Stimulated activated CD4-positive, alpha-beta T cell treated with anti-CD3 and anti-CD28 coated beads, Interleukin-1b, Interleukin-23, amount 100 ng/mL, for 4 hours (primary cell): ENCODE results near the gene HSPA14.
"Not testable (repeated sequence)": the region's sequence is repeated elsewhere in the genome, so short reads cannot be mapped to it uniquely, and the experiment has no call there.

Experiments used
- DNase-seq, 2 donors: peaks; one replicate each; pipeline ENCODE4 v3.0.0-alpha.2; 2020; ENCODE audit warnings: low read depth in 2 of 2

The HSPA14 gene

DNA sequence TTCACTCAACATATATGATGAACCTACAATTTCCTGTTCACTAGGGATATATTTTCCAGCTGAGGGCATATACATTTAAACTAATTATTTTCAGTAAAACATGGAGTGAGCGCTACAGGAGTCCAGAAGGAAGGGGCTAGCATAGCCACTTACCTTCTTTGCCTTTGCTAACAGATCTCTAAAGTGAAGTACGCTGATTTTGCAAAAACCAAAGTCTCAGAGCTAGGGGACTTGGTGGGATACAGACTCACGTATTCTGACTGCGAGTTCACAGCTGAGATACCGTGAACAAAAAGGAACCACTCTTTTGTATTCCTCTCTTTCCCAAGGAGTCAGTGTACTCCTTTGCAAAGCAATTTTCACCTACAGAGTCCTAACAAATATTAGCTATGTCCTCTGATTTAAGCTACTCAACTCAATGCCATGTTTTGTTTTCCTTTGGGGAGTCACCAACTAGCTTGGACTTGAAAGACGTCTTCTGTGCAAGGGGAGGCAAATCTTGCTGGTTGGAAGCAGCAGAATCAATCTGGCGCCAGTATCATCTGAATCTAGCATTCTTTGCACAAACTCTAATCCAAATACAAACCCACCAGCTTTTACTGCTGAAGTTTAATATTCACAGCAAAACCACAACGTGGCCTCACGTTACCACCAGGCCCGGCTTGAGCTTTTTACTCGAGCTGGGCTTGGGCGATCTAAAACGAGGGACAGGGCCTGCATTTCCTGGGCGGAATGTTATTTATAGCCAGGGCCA is 926 bp upstream of the HSPA14 start:
- DNase-seq, result no peak

DNA sequence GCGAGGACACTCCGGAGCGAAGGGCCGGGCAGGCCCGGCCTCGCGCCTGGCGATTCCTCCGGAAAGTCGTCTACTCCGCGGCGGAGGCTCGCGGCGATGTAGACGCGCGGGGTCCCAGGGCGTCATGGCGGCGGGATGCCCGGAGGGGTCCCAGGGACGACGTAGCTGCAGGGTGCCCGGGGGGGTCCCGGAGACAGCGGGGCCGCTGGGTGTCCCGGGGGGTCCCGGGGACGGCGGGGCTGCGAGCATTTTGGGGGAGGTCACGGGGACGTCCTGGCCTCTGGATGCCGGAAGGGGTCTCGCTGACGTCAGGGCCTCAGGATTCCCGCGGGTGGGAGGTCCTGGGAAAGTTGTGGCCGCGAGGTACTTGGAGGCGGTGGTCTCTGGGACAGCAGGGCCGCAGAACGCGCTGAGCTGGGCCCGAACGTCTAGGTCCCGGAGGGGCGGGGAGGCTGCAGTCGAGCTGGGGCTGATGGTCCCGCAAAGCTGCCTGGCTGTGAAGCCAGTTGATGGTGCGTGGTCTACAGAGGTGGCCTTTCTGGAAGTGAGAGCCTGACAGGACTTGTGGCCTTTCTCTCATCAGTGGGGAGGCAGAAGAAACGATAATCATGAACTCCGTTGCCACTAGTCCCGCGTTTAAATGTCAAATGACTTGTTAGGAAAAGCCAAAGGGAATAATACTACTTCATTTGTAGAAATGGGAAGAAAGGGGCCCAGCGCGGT is 637 bp downstream of the HSPA14 start:
- DNase-seq, result peak in 1 of 2 donors; percentile 23

DNA sequence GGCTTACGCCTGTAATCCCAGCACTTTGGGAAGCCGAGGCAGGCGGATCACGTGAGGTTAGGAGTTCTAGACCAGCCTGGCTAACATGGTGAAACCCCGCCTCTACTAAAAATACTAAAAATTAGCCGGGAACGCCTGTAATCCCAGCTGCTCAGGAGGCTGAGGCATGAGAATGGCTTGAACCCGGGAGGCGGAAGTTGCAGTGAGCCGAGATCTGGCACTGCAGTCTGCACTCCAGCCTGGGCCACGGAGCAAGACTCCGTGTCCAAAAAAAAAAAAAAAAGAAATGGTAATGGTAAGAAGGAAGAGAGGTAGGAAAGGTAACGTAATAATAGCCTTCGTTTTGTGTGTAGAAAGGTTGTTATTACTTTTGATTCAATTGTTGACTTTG is 1.2 kb downstream of the HSPA14 start:
- no peak for DNase-seq

DNA sequence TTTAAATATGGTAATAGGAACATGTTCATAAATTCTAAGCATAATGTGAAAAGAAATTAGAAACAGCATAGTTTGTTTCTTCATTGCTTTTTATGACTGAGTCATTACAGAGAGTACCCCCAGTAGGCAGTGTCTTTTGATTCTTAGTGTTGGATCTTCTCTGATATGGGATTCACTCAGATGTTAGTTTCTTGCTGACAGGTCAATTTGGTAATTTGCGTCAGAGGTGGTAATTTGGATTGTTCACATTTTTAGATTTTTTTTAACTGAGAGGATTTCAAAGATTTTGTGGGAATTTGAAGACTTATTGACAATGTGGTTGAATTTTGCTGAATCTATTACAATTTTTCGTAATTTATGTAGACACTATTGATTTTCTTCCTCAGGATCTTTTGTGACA is 2.1 kb downstream of the HSPA14 start:
- no peak for DNase-seq

DNA sequence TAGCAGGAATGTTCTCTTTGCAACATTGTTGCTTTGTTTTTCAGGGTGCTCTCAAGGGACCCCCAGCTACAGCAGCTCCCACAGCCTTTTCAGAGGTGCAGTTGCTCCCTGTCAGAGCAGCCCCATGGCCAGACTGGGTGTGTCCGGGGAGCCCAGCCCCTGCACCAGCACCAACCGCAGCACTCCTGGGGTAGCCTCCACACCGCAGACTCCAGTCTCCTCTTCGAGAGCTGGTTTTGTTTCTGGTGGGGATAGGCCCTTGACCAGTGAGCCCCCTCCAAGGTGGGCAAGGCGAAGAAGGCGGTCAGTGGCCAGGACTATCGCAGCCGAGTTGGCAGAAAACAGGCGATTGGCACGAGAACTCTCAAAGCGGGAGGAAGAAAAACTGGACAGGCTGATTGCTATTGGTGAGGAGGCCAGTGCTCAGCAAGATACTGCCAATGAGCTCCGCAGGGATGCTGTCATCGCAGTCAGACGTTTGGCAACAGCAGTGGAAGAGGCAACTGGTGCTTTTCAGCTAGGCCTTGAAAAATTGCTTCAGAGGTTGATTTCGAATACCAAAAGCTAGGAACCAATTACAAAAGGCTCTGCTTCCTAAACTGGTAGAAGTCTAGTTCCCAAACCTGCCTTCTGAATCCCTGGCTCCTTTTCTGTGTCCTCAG is 5.4 kb downstream of the HSPA14 start:
- no peak for DNase-seq

DNA sequence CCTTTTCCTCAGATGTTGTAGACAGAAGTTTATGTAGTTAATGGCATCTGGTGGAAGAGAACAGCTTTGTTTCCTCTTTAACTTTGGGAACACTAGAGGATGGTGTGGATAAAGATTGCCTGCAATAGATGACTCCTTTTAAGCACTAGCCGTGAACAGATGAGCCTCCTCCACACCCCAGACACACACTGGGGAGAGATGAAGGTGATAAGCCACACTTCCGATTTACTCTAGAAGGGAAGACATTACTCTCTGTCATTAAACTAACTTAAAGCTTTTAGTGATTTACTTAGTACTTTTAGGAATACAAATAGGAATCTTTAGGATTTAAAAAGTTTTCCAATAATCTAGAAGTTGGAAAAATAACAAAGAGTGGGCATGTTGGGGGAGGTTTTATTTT is 6.8 kb downstream of the HSPA14 start:
- DNase-seq, result no peak

DNA sequence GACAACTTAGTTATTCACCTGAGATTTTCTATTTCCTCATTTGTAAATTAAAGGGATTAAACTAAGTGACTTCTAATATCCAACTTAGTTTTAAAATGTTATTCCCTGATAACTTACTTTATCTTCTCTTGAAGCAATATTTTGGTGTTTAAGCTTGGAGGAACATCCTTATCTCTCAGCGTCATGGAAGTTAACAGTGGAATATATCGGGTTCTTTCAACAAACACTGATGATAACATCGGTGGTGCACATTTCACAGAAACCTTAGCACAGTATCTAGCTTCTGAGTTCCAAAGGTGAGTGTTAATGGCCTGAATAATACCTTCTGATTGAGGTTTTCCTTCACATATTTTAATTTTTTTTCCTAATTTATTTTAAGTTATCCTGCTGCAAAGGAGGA is 14.1 kb downstream of the HSPA14 start:
- no peak for DNase-seq

DNA sequence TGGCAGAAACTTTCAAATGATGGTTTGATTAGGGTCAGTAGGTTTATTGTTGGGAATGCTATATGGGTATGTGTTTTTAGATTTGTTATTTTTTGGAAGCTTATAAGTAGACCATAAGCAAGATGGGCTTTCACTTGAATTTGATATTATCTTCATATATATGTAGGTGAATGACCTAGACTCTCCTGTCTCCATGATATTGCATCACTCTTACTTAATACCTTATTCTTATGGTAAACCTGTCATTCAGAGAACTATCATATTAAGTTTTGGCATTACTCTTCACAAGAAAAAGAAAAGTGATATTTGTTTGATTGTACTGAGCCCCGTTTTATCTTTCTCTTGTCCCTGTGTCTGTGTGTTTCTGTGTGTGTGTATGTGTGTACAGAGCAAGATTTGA is 17.3 kb downstream of the HSPA14 start:
- no peak for DNase-seq

DNA sequence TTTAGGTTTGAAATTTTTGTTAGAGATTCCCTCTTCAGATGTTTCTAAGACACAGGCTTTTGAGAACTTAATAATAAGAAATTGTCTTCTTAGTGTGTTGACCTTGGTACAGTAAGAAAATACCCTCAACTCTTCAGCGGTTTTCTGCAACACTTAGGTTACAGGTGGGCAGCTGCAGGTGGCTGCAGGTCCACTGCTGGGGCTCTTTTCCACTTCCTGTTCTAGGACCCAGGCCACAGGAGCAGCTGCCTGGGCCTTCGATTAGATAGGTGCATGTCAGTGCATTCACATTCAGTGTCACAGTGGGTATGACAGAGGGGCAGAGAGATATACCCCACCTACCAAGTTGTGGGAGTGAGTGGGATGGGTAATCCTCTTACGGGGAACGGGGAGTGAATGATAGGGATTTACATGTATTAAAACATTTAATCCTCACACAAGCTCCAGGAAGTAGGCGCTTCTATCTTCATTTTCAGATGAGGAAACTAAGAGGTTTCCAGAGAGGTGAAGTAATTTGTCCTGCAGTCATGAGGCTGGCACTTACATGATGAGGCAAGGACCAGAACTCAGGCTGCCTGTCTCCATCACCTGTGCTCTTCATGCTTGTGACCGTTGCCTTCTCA is 20.3 kb downstream of the HSPA14 start:
- DNase-seq, result no peak

DNA sequence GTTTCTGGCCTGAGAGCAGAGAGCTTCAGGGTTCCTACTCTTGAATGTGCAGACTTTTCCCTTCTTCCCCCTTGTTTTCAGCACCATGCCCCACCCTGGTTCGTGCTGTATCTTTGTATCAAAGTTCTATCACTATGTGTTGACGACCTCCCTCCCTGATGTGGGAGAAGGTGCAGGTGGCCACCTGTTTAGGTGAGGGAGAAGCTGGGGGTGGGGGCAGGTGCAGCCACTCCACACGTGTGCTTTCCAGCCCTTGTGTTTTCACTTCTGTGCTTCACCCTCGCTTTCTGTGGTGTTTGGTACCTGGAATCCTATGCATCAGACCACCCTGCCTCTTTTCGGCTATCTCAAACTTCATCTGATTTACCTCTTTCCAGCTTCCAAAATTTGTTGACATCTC is 20.9 kb downstream of the HSPA14 start:
- no peak for DNase-seq

DNA sequence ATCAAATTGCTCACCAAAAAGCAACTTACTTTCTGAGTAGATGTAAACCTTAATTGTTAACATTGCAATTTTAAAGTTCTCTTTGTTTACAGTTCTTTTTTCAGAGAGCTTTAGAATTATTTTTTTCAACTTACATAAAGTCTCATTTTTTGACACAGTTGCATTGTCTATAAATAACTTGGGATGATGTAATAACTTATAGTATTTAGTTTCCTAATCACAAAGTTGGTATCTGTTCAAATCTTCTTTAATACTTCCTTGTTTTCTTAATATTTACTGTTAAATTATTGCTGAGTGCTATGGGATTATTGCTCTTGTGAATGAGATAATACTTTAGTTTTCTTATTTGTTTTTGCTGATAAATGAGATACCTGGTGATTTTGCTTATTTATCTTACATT is 21.7 kb downstream of the HSPA14 start:
- no peak for DNase-seq

DNA sequence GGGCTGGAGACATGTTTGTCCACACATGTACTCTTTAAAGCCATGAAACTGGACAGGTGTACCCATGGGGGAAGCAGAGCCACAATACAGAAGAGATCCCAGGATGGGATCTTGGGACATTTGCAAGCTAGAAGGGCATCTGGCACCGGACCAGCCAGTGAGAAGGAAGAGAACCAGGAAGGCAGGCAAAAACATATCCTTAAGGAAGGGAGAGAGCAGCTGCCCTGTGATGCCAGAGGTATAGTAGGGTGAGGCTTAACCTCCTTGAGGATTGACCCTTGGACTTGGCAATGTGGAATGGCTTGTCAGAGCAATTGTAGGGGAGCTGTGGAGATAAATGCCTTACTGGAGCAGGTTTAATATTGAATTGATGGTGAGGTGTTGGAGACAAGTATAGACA is 22.7 kb downstream of the HSPA14 start:
- no peak for DNase-seq

DNA sequence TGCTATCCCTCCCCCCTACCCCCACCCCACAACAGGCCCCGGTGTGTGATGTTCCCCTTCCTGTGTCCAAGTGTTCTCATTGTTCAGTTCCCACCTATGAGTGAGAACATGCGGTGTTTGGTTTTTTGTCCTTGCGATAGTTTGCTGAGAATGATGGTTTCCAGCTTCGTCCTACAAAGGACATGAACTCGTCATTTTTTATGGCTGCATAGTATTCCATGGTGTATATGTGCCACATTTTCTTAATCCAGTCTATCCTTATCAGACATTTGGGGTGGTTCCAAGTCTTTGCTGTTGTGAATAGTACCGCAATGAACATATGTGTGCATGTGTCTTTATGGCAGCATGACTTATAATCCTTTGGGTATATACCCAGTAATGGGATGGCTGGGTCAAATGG is 26.4 kb downstream of the HSPA14 start:
- not testable (repeated sequence) for DNase-seq

DNA sequence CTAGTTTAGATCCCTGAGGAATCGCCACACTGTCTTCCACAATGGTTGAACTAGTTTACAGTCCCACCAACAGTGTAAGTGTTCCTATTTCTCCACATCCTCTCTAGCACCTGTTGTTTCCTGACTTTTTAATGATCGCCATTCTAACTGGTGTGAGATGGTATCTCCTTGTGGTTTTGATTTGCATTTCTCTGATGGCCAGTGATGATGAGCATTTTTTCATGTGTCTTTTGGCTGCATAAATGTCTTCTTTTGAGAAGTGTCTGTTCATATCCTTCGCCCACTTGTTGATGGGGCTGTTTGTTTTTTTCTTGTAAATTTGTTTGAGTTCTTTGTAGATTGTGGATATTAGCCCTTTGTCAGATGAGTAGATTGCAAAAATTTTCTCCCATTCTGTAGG is 26.8 kb downstream of the HSPA14 start:
- DNase-seq, result not testable (repeated sequence)

DNA sequence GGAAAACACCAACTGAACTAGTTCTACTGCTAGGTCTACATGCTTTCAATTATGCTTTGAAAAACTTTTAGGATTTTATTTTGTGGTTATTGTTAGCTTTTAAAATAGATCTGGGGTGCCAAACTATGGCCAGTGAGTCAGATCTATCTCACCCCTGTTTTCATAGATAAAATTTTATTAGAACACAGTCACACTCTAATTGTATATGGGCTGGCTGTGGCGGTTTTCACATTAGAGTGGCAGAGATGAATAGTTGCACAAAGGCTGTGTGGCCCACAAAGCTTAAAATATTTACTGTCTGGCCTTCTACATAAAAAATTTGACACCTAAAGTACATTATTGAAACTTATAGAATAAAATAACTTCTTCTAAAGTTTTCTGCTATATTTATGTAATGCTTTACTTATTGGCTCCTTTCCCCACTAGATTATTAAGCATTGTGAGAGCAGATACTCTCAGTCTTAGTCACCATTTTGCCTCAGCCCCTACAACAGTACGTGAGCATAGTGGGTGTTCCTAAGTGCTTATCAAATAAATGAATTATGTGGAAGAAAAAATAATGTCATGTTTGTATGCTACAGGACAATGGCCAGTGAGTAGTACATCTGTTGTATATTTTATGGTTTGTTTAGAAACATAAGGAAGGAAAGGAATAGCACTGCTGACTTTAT is 35.1 kb downstream of the HSPA14 start:
- DNase-seq, result no peak

DNA sequence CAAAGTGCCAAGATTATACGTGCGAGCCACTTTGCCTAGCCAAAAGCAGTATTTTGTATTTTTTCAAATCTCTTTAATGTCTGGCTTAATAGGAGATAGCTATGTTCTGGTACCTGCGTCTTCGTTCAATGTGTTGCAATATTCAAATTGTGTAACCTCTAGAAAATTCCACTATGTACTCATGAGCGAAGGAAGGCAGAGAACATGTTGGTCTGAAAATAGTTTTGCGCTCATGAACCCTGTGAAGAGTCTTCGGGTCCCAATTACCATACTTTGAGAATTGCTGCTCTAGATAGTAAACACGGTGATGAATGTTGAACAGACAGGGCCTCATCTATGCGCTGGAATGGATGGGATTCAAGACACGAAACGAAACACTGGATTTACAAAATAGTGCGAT is 37.8 kb downstream of the HSPA14 start:
- DNase-seq, result no peak

DNA sequence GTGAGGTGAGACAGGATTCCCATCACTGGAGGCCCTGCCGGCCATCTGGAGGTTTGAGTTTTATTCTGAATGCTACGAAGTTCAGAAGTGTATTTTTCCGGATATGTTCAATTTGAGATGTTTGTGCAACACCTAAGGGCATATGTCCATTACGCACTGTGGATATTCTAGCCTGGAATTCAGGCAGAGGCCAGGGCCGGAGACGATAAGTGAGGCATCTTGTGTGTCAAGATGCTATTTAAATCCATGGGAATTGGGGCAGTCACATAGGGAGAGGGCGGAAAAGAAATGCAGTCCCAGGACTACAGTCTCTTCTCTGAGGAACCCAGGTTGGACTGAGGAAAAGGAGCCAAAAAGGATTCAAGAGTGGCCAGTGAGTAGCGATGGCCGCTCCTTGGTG is 38.7 kb downstream of the HSPA14 start:
- DNase-seq, result no peak

DNA sequence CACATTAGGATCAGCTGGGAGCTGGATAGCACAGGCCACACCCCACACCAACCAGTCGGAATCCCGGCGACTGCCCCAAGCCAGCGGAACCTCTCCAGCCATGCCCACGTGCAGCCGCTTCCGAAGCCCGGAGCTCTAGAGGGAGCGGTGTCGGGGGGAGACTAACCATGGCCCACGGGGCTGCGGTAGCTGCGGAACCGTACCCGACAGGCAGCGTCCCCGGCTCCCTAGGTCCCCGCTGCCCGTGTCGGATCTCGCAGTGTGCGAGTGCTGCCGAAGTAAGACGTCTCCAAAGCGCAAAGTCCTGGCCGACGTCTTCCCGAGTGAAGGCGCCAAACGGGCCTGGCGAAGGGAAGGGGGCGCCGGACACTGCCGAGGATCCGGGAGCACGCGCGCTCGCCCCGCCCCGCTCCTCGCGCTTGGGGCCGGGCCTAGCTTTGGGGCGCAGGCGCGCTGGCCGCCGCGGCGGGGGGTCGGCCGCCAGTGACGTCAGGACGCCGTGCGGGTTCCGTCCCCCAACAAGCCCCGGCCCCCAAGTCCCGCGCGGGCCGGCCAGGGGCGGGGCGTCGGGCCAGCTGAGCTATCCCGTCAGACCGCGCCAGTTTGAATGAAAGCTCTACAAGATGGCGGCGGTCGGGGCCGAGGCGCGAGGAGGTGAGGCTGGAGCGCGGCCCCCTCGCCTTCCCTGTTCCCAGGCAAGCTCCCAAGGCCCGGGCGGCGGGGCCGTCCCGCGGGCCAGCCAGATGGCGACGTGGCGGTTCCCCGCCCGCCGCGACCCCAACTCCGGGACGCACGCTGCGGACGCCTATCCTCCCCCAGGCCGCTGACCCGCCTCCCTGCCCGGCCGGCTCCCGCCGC is 40.4 kb downstream of the HSPA14 start, which contains the start of gene SUV39H2:
TSS of gene SUV39H2 (plus strand) at position 601 of the 858 bp plus-strand sequence. CDS start at position 624, 23 bp downstream.
- DNase-seq, result peak; percentile 89 to 93

DNA sequence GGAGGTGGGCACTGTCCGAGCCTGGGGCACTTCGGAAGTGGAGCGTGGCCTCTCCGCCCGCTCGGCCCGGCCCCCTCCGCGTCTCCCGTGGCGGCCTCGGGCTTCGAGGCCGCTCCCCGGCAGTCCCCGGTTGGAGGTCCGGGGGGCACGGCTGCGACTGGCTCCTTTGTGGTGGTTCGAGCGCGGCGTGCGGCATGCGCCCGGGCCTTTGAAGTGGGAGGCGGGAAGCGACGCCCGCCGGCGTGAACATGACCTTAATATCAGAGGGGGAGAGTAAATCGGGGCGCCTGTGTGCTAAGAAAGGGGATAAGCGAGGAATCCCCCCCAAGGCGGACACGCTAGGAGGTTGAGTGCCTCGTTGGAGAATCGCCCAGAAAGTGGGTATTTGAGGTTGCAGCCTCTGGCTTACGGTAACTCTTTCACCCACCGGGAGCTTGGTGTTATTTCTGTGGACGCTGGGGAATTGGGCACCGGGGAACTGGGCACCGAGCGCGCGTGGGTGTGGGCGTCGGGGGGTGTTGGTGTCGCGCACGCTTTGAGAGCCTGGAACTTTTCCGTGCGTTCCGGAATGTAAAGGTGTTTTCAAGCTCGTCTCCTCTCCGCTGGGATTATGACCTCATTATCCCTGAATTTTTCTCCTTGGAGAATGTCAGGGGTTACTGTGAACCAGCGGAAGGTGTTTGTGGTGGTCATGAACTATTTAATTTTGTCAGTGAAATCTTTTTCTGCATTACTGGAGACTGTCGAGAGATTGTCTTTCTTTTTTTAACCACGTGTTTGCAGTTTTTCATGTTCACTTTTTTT is 41.2 kb downstream of the HSPA14 start:
- peak in 1 of 2 donors; percentile 34 for DNase-seq

DNA sequence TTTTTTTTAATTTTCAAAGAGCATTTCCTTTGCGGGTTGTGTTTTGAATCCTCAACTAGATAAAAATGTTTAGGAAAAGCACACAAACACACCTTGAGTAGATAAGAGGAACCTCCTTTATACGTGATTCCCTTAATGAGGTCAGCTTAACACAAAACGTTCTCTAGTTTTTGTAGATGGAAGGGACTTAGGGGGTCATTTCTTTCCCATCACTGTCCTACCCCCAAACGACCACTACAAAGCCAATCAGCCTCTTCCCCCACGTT is 41.8 kb downstream of the HSPA14 start:
- no peak for DNase-seq
